Measurements from ENCODE around the gene DUOXA2.
"Not testable (repeated sequence)": the region's sequence is repeated elsewhere in the genome, so short reads cannot be mapped to it uniquely, and the experiment has no call there.

Gene DUOXA2

DNA sequence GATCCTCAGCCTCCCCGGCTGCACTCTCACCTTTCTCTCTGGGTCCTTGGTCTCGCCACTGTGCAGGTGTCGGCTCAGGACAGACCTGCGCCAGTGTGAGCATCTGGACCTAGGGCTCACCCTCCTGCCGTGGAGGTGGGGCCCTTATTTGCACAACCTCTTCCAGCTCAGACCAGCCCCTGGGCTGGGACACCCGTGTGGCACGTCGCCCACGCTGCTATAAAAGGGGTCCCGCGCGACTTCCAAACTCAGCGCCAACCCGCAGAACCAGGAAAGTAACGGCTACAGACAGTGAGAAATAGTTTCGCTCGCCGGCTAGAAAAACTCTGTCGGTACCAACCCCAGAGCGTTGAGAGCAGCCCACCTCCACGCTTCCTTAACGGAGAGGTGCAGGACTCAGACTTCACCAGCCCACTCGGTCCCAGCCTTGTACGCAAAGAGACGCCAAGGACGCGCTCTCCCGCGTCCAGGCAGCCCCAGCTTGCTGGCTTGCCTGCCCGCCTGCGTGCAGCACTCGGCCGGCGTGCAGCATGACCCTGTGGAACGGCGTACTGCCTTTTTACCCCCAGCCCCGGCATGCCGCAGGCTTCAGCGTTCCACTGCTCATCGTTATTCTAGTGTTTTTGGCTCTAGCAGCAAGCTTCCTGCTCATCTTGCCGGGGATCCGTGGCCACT, at the start of gene DUOXA2, which contains the start of gene DUOX2:
Gene DUOXA2 (plus strand): TSS at position 251 of the 675 bp plus-strand sequence. CDS start 280 bp downstream, at position 531.
Gene DUOX2 (minus strand): TSS at position 97 of the 675 bp plus-strand sequence. CDS start 761 bp downstream, outside the sequence.
- DNase-seq (ENCODE audit: low spot score) = no peak

DNA sequence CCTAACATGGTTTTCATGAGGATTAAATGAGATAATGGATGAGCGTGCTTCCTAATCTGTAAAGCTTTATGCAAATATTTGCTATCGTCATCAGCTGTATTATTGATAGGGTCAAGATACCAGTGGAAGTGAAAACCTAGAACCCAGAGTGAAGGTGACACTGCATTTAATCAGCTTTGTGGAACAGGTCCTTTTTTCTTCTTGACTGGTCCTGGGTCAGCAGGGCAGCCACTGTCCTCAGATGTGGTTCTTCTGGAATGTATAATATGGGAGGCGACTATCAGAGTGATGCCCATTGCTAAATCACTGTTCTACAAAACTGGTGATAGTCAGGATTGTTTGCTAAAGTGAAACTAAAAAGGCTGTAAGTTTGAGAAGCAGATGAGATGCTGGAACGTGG, 49.7 kb upstream of the DUOXA2 start:
- no peak for DNase-seq (ENCODE audit: low spot score)

DNA sequence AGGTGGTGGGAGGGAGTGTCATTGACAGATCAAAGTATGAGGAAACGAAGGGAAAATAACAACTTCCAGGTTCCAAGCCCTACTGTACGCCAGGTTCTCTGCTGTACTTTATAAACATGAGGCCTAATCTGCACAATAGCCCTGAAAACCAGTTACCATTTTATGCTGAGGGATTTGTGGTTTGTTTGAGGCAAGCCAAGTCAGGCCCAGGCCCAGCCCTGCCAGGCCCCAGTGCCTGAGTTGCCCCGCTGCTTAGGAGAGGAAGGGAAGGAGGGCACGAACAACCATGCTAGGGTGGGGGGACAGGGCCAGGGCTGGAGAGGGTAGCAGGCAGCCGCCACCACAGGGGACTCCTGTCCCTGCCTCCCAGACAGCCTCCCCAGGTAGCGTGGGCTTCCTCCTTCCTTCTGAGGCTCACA, 44.2 kb upstream of the DUOXA2 start:
- not testable (repeated sequence) for DNase-seq (ENCODE audit: low spot score)

DNA sequence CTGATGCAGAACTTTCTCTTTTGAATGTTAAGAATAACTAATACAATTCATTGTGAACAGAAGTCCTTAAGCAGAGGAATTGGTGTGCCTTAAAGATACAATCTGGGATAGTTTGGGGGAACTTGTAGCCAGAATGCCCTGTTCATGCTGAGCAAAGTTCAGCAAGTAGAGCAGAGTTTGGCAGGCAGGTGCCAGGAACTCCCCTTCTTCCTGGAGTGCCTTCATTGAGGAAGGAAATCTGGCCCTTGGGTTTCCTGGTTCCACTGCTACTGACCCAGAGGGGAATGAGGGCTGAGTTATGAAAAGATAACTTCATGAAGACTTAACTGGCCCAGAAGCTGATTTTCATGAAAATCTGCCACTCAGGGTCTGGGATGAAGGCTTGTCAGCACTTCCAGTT, 40.5 kb upstream of the DUOXA2 start:
- not testable (repeated sequence) for DNase-seq (ENCODE audit: low spot score)

DNA sequence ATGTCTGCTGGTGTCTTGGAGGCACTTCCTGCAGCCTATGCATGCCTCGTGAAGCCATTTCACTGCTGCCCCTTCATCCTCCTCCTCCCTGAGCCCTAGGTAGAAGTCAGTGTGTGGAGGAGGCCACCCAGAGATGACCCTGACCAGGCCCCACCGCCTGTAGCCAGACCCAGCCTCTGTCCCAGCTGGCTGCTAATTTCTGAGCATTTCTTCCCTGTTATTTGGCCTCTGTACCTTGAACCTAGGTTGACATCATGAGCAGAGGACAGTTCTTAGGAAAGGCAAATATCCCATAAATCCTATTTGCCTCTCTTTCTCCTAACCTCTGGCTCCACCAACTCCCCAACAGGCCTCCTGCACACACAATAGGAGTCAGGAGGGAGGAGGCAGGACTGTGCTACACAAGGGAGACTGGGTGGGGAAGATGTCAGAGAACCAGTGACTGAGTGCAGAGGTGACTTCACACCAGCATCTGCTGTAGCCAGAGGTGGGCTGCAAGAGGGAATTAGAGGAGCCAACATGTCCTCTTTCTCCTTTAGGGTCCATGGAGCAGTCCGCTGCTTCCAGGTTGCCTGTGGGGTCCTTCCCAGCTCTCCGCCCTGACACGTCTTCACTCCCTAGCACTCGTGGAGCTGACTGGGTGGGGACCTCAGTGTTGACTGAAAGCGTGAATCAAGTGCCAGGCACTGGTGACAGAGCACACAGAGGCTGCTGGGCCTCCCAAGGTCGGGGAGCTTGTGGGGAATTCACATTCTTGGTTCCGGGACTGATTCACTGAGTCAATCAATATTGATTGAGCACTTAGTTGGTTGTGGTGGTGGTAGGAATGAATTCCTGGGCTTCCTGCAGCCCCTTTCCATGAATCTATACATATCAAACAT, 38.4 kb upstream of the DUOXA2 start:
- DNase-seq (ENCODE audit: low spot score) = not testable (repeated sequence)

DNA sequence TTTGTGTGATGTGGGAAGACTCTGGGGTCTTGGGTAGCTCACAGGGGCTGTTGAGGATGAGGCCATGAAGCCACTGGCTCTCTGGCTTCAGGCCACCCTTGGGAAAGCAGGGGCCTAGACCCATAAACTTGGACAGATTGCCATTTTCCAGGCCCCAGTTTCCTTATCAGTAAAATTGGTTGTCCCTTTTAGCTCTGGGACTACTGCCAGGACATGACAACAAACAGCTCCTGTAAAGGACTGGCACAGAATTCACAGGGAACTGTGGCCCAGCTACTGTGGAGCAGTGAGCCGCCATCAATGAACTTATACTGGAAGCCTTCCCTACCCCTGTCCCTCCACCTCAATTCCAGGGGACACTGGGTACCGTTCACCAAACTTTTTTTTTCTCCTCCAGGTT, 36.7 kb upstream of the DUOXA2 start:
- DNase-seq (ENCODE audit: low spot score) = not testable (repeated sequence)

DNA sequence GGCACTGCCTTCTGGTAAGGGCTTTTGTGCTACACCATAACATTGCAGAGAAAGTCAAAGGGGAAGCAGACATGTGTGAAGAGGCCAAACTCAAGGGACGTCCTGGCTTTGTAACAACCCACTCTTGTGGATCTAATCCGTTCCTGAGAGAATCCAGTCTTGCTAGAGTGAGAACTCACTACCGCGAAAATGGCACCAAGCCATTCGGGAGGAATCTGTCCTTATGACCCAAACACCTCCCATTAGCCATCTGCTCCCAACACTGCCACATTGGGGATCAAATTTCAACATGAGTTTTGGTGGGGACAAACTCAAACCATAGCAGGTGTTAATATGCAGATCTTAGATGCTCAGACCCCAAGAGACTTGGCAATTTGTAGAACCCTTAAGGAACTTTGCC, 34.9 kb upstream of the DUOXA2 start:
- DNase-seq (ENCODE audit: low spot score) = not testable (repeated sequence)

DNA sequence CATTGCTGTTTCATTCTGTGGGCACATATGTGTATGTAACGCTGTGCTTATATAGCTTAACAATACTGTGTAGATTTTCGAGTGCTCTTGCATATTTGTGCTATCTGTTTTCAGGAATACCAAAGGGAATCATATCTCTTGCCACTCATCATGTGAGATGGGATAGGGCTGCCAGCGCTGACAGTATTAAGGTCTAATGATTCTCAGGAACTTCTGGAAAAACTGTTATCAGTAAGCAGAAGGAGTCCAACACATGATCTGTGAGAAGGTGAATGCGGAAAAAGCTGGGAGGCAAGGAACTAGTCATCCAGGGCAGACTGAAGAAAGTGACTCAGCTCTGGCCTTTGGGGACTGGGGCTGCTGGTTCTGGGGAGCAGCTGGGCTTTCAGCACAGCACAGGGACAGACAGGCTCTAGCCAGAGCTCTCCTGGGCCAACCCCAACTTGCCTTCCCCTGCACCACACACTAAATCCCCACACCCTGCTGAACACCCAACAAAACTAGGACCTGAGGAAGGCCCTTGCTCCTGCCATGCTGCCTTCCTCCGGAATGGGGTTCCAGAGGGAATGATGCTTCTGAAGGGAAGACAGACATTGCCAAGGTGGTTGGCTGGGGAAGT, 34.4 kb upstream of the DUOXA2 start:
- not testable (repeated sequence) for DNase-seq (ENCODE audit: low spot score)

DNA sequence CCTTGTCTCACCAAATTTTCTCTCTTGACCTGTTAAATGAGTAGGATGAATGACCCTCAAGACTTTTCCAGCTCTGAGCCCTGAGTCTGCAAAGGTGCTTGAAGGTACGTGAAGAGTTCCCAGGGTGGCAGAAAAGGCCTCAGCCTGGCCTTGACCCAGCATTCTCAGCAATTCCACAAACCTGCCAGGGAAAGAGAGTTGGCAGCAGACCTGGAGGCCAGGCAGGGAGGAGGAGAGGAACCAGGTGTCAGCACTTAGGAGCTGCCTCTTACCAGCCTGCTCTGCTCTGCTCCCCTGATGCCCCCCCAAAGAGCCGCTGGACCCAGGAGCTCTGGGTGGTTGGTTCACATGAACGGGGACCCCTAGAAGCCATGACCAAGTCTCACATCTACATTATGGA, 33.5 kb upstream of the DUOXA2 start:
- not testable (repeated sequence) for DNase-seq (ENCODE audit: low spot score)

DNA sequence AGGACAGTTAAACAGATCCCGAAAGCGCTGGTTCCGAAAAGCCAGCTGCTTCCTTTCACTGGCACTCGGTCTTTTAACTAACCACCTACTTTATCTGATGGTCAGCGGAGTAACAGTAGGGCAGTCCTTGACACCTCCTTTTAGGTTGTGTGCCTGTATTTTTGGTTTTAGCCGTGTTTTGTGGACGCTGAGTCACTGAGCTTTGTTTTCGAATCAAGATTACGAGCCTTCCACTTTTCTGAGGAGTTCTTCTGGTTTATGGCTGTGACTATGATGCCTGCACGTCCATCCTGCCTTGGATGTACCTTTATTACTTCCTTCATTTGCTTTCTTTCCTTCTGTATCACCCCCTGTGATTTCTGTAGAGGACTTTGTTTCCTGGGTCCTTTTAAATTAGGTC, 31.7 kb upstream of the DUOXA2 start:
- not testable (repeated sequence) for DNase-seq (ENCODE audit: low spot score)

DNA sequence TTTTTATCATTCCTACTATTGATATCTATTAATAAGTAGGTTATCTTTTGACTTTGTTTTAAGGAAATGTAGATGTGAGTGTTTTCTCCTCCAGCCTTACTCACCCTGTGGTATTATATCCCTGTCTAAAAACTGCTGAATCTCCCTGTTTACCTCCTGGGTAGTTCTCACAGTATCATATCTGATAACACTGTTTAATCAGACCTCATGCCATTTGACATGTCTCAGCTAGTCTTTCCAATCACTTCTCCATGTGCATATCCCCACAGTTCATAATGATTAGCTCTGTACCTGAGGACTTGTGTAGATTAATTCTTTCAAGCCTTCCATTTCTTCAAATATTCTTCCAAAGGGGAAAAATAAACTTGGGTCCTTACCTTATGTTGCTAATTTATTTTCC, 30.9 kb upstream of the DUOXA2 start:
- no peak for DNase-seq (ENCODE audit: low spot score)

DNA sequence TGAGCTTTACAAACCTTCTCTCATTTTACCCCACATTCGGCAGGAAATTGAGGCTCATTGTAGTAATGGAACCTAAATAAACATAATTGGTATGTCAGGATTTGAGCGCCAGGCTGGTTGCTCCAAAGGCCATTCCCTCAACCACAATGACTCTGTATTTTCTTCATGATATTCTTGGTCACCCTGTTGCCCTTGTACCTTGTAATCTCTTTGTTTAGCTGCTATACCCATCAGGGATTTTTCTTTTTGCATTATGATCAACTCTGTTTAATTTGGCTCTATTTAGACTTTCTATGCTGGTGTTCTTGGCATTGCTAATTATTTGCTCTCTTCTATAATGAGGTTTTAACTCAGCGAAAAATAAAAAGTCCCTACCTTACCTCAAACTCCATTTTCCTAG, 30.0 kb upstream of the DUOXA2 start:
- DNase-seq (ENCODE audit: low spot score) = no peak

DNA sequence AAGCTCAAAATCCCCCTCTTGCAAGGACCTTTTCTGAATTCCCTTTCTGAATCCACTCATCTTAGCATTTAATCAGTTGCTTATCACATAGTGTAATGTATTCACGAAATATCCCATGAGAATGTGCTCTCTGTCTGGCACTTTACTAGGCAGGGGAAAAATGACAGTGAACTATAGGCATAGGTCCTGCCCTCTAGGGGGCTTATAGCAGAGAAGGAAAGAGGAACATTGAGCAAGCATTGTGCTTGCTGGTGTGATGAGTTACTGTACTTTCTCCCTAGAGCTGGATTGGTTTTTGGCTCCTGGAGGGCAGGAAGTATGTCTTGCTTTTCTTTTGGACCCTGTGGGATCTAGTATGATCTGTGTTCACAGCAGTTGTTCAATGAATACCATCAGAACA, 26.6 kb upstream of the DUOXA2 start:
- no peak for DNase-seq (ENCODE audit: low spot score)

DNA sequence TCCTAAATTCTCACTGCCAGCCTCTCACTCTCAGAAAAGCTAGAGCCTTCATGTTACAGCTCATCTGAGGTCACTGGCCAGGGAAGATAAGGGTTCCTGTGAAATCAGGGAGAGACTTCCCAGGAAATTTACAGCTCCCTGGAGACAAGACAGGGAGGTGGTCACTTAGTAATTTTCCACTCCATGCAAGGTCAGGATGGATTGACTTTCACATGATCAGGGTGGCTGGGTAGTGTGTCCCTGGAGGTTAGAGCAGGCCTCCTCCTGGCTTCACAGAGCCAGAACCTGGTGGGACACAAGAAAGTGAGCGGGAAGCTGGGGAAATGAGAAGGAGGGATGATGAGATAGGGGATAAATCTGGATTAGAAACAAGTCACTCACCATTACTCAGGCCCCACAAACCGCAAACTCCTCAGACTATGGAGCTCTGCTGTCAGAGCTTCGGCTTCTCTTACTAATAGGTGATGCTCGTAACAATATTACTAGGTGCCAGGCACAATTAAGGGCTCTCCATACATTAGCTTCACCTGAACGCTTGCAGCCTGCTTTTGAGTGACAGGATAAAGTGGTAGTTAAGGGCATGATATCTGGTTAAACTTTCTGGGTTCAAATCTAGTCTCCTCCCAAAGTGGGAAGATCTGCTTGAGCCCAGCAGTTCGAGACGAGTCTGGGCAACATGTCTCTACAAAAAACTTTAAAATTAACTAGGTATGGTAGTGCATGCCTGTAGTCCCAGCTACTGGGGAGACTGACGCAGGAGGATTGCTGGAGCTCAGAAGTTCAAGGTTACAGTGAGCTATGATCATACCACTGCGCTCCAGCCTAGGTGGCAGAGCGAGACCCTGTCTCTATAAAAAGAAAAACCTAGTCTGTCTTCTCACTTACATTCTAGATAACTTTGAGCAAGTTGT, 25.1 kb upstream of the DUOXA2 start:
- DNase-seq (ENCODE audit: low spot score) = no peak

DNA sequence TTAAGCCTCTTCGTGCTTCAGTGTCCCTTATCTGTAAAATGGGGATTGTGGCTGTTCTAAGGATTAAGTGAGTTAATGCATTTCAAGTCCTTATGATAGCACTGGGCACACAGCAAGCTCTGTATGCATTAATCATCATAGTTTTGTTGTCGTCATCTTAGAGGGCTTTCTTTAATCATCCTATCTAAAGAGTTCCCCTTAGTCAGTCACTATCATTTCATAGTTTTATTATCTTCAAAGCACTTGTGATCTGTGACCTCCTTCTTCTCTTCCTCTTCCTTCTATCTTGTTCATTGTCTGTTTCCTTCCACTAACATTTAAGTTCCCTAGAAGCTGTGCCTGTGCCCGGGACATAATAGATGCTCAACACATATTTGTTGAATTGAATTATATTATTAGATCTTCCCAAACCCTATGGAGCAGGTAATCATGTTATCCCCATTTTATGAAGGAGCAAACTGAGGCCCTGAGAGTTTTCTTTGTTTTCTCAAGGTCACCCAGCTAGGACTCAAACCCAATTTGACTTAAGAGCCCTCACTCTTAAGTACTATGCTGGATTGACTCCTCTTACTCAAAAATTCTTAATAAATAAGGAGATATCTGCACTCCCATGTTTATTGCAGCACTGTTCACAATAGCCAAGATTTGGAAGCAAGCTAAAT, 24.3 kb upstream of the DUOXA2 start:
- no peak for DNase-seq (ENCODE audit: low spot score)

DNA sequence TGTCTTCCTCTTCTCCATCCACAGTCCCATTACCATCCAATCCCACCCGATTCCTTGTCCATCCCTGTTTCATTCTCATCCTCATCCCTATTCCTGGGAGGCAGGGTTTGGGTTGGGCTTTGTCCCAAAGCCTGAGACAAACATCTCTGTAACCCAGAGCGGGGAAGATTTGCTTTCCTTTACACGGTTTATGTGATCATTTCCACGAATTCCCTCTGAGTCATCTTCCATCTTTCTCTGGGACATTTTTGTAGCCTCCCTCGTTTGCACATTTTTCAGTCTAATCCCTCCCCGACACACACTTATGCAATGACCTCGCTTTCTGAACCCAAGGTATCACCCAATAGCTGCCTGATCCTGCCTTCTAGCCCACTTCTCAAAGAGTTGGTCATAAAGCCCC, 23.0 kb upstream of the DUOXA2 start:
- DNase-seq (ENCODE audit: low spot score) = no peak

DNA sequence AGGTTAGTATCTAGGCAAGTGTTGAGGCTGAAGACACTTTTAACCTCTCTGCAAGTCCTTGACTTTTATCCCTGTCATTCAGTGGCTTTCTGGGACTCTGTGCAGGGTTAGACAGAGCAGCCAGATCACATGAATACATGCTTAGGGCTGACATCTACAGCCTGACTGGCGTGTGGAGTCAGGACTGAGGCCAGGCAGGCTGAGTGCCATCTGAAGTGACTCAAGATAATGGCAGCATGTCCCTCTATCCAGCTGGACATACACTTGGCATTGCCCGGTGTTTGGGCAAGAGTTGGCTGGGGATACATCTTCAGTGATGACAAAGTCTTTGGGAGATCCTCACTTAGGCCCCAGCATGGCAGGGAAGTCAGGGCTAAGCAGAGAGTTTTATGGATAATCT, 22.6 kb upstream of the DUOXA2 start:
- DNase-seq (ENCODE audit: low spot score) = no peak

DNA sequence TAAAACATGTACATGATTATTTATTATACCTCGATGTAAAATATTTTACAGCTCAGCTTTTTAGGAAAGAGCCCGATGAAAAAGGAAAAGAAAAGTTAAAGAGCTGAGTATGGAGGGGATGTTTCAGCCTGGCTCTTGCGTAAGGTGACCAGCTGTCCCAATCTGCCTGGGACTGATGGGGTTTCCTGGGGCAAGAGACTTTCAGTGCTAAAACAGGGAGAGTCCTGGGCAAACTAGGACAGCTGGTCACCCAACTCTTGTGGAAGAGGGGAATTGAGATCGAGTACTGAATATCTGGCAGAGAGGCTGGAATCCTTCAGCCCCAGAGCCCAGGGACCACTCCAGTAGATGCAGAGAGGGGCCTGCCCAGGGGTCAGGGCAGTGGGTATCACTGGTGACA, 21.1 kb upstream of the DUOXA2 start:
- DNase-seq (ENCODE audit: low spot score) = no peak

DNA sequence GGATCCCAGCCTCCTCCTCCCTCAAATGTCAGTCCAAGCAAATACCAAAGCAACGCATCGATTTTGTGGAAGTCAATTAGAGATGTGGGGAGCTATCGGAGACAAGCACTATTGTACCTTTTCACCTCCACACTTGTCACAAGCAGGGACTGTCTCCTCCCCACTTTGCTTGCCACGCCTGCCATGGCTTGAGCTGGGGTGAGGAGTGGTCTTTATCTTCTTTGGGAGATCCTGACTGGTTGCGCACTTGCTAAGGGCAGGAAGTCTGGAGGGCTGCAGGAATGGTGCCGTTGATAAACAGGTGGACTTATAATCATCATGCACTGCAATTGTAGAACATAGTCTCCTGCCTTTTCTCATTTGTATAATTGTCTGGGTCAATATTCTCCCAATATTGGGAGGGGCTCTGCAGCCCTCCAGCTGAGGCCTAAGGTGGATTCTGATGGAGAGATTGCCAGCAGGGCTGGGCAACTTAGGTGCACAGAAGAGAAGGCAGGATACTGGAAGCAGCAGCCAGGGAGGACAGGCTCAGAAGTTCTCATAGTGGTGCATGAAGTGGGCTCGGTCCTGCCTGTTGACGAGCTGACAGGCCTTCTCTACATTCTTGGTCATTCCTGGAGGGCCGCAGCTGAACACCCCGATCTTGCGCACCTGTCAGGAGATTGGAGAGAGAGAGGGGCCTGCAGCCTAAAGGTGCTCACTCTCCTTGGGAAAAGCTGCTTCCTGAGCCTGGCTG, 20.3 kb upstream of the DUOXA2 start:
- no peak for DNase-seq (ENCODE audit: low spot score)

DNA sequence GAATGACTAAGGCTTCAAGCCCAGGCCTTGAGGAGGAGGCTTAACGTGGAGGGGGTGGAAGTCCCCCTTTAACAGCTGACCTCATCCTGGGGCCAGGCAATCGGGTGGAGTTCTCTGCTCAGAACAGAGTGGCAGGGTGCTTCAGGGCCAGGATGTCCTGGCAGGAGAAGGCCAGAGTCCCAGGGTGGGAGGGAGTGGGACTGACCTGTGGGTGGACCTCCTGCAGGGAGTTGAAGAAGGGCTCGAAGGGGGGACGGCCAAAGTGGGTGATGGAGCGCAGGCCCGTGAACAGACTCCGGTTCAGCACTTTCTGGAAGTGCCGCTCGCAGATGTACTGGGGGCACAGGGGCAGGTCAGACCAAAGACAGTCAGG, 19.8 kb upstream of the DUOXA2 start:
- DNase-seq (ENCODE audit: low spot score) = no peak

DNA sequence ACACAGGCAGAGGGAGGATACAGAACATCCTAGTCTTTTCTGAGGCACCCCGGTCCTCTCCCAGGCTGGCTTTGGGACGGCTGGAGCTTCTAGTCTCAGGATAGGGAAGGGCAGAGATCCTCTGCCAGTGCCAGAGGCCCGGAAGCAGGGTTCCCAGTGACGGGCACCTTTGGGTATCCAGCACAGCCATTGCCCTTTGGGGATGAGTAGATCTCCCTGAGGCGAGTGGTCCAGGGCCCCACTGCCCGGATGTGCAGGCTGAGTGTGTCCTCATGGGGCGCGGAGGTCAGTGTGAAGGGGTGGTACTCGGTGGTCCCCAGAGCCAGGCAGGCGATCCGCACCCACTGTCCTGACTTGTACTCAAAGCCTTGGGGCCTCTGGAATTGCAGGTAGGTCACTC, 18.5 kb upstream of the DUOXA2 start:
- no peak for DNase-seq (ENCODE audit: low spot score)
